Muscle of leg (tissue), 11 donors: ENCODE results near the gene SMAD2. TPM values are rescaled to one million over a fixed set of nuclear protein-coding genes. Genes with fewer than 3 reads are reported as not detected.

Source experiments
- DNase-seq: peaks from one replicate; pipeline ENCODE4 v3.0.0; 2013
- H3K27ac ChIP-seq: one replicate; pipeline ENCODE4 v1.5.1; 2013; ENCODE audit warnings: mild to moderate bottlenecking, low read length, control low read depth
- H3K27me3 ChIP-seq: one replicate; pipeline ENCODE4 v1.6.1; 2013; ENCODE audit warnings: low read length; ENCODE audit not compliant: control insufficient read depth, insufficient read depth
- H3K36me3 ChIP-seq: one replicate; pipeline ENCODE4 v1.6.1; 2013; ENCODE audit warnings: low read length; ENCODE audit not compliant: control insufficient read depth, insufficient read depth
- H3K4me1 ChIP-seq: one replicate; pipeline ENCODE4 v1.6.1; 2013; ENCODE audit warnings: low read length; ENCODE audit not compliant: control insufficient read depth, insufficient read depth
- H3K4me3 ChIP-seq: one replicate; pipeline ENCODE4 v1.5.1; 2013; ENCODE audit warnings: low read length, control low read depth
- H3K9me3 ChIP-seq: replicated peaks from 2 replicates; pipeline ENCODE4 v1.6.1; 2013; ENCODE audit warnings: low read depth, low read length; ENCODE audit not compliant: control insufficient read depth
- WGBS: methylation state at CpG from one replicate; pipeline ENCODE4 v1.1.5; 2013; ENCODE audit warnings: missing lambda C conversion rate; ENCODE audit not compliant: insufficient coverage; 5-methylcytosine and 5-hydroxymethylcytosine counted together
- polyA plus RNA-seq, 8 donors: library from polyadenylated mRNA; unstranded; fragments of 120-200 nt; gene quantifications; one replicate each; pipeline versions ENCODE4 v1.2.1 to v1.2.3, GENCODE V29; 2013; ENCODE audit warnings: inconsistent platforms in 1 of 8, low replicate concordance in 1 of 8; ENCODE audit not compliant: insufficient read length in 8 of 8, insufficient read depth in 1 of 8
- total RNA-seq: library from RNA; stranded (reverse); fragments of 120-200 nt; gene quantifications from one replicate; pipeline ENCODE4 v1.2.4, GENCODE V29; 2013

The SMAD2 gene
- total and polyA plus RNA-seq, 9 donors = 42.7 to 91.8 (median 56.2) TPM

GRCh38 chr18:47917923-47918610, 12.4 kb downstream of the SMAD2 start:
- 0% methylated on average over 1 of the region's 8 CpGs for WGBS
- H3K4me1 ChIP-seq = no peaks in the 10 kb centered on the region

GRCh38 chr18:47915930-47916329, 14.5 kb downstream of the SMAD2 start:
- Histone ChIP-seq H3K9me3 (no peaks in the 10 kb centered on the region), H3K4me3 (no peak overlapping the region), H3K36me3 (no peaks in the 10 kb centered on the region), H3K27me3 (no peaks in the 10 kb centered on the region), H3K4me1 (peaks cover 4% of the 10 kb centered on the region), H3K27ac (no peak overlapping the region)
- no CpG with 5 or more reads among the region's 3 CpGs for WGBS
- DNase-seq = no peak

More at GRCh38 chr18:47917923-47918610, 12.4 kb downstream of the SMAD2 start:
- Histone ChIP-seq H3K36me3 (no peaks in the 10 kb centered on the region), H3K9me3 (no peaks in the 10 kb centered on the region), H3K4me3 (no peak overlapping the region), H3K27me3 (no peaks in the 10 kb centered on the region), H3K27ac (no peak overlapping the region)
- DNase-seq = no peak

GRCh38 chr18:47915229-47915628, 15.2 kb downstream of the SMAD2 start:
- H3K36me3 ChIP-seq = no peaks in the 10 kb centered on the region
- no peaks in the 10 kb centered on the region for H3K27me3 ChIP-seq
- DNase-seq = no peak
- no peak overlapping the region for H3K4me3 ChIP-seq
- H3K27ac ChIP-seq = no peak overlapping the region
- peaks cover 4% of the 10 kb centered on the region for H3K4me1 ChIP-seq
- H3K9me3 ChIP-seq = no peaks in the 10 kb centered on the region

- peak; percentile 9 for DNase-seq
- Histone ChIP-seq H3K4me1 (peaks cover 4% of the 10 kb centered on the region), H3K27ac (peak overlapping the region; percentile 13)
Measured at GRCh38 chr18:47912794-47913585, 17.5 kb downstream of the SMAD2 start.

GRCh38 chr18:47912343-47912742, 18.1 kb downstream of the SMAD2 start:
- Histone ChIP-seq H3K27ac (peak overlapping the region; percentile 20), H3K4me3 (no peak overlapping the region), H3K4me1 (peaks cover 4% of the 10 kb centered on the region)

More at GRCh38 chr18:47912794-47913585, 17.5 kb downstream of the SMAD2 start:
- H3K36me3 ChIP-seq = no peaks in the 10 kb centered on the region
- no peaks in the 10 kb centered on the region for H3K9me3 ChIP-seq
- no peaks in the 10 kb centered on the region for H3K27me3 ChIP-seq
- H3K4me3 ChIP-seq = no peak overlapping the region
- no CpG with 5 or more reads among the region's 11 CpGs for WGBS

GRCh38 chr18:47911877-47912276, 18.6 kb downstream of the SMAD2 start:
- Histone ChIP-seq H3K4me3 (no peak overlapping the region), H3K27me3 (no peaks in the 10 kb centered on the region), H3K36me3 (no peaks in the 10 kb centered on the region), H3K27ac (peak overlapping the region; percentile 20), H3K9me3 (no peaks in the 10 kb centered on the region), H3K4me1 (peaks cover 4% of the 10 kb centered on the region)
- DNase-seq = no peak
- WGBS = 61% methylated on average over 4 of the region's 4 CpGs

More at GRCh38 chr18:47912343-47912742, 18.1 kb downstream of the SMAD2 start:
- DNase-seq = peak; percentile 39
- no peaks in the 10 kb centered on the region for H3K36me3 ChIP-seq
- no peaks in the 10 kb centered on the region for H3K9me3 ChIP-seq
- no peaks in the 10 kb centered on the region for H3K27me3 ChIP-seq
- WGBS = no CpG with 5 or more reads among the region's 1 CpG

- no peak for DNase-seq
- Histone ChIP-seq H3K4me3 (no peak overlapping the region), H3K36me3 (no peaks in the 10 kb centered on the region), H3K9me3 (peaks cover 9% of the 10 kb centered on the region), H3K4me1 (peaks cover 4% of the 10 kb centered on the region), H3K27ac (no peak overlapping the region), H3K27me3 (no peaks in the 10 kb centered on the region)
- 94% methylated on average over 3 of the region's 4 CpGs for WGBS
Measured at GRCh38 chr18:47909484-47909883, 21.0 kb downstream of the SMAD2 start.

- H3K9me3 ChIP-seq = peaks cover 17% of the 10 kb centered on the region
- H3K4me1 ChIP-seq = peaks cover 4% of the 10 kb centered on the region
- DNase-seq = no peak
- H3K27me3 ChIP-seq = no peaks in the 10 kb centered on the region
- H3K27ac ChIP-seq = no peak overlapping the region
- no peak overlapping the region for H3K4me3 ChIP-seq
- H3K36me3 ChIP-seq = no peaks in the 10 kb centered on the region
- 96% methylated on average over 4 of the region's 6 CpGs for WGBS
Measured at GRCh38 chr18:47908592-47908991, 21.9 kb downstream of the SMAD2 start.

GRCh38 chr18:47906408-47906807, 24.1 kb downstream of the SMAD2 start:
- Histone ChIP-seq H3K27ac (no peak overlapping the region), H3K9me3 (peaks cover 25% of the 10 kb centered on the region), H3K27me3 (no peaks in the 10 kb centered on the region), H3K4me1 (no peaks in the 10 kb centered on the region), H3K4me3 (no peak overlapping the region), H3K36me3 (no peaks in the 10 kb centered on the region)
- WGBS = no CpG with 5 or more reads among the region's 3 CpGs
- DNase-seq = no peak

- Histone ChIP-seq H3K4me1 (no peaks in the 10 kb centered on the region), H3K27me3 (no peaks in the 10 kb centered on the region), H3K4me3 (no peak overlapping the region), H3K27ac (no peak overlapping the region), H3K9me3 (peaks cover 25% of the 10 kb centered on the region), H3K36me3 (no peaks in the 10 kb centered on the region)
- WGBS = 100% methylated on average over 2 of the region's 2 CpGs
- DNase-seq = no peak
Measured at GRCh38 chr18:47903809-47904208, 26.6 kb downstream of the SMAD2 start.
